Fibroblast of upper back skin (primary cell): ENCODE data around the gene MGAT4A.
"Not testable (repeated sequence)": the region's sequence is repeated elsewhere in the genome, so short reads cannot be mapped to it uniquely, and the experiment has no call there.

Experiments
- DNase-seq: peaks from one replicate; pipeline ENCODE4 v3.0.0-alpha.2; 2013

MGAT4A gene

GRCh38 chr2:98701230-98701629, 29.7 kb downstream of the MGAT4A start:
- peak; percentile 8 for DNase-seq

GRCh38 chr2:98698896-98699295, 32.0 kb downstream of the MGAT4A start:
- no peak for DNase-seq

GRCh38 chr2:98697651-98698337, 33.1 kb downstream of the MGAT4A start:
- DNase-seq = no peak

GRCh38 chr2:98696200-98696599, 34.7 kb downstream of the MGAT4A start:
- DNase-seq = no peak

GRCh38 chr2:98695255-98695654, 35.7 kb downstream of the MGAT4A start:
- DNase-seq = no peak

GRCh38 chr2:98693477-98693876, 37.5 kb downstream of the MGAT4A start:
- no peak for DNase-seq

- no peak for DNase-seq
Observed at GRCh38 chr2:98692090-98693054, 38.6 kb downstream of the MGAT4A start.

GRCh38 chr2:98691303-98691702, 39.6 kb downstream of the MGAT4A start:
- DNase-seq = no peak

GRCh38 chr2:98685930-98686887, 44.7 kb downstream of the MGAT4A start:
- no peak for DNase-seq

- no peak for DNase-seq
Observed at GRCh38 chr2:98683728-98684127, 47.2 kb downstream of the MGAT4A start.

- DNase-seq = no peak
Observed at GRCh38 chr2:98676742-98677141, 54.2 kb downstream of the MGAT4A start.

GRCh38 chr2:98674233-98674964, 56.5 kb downstream of the MGAT4A start:
- no peak for DNase-seq

GRCh38 chr2:98669675-98670074, 61.3 kb downstream of the MGAT4A start:
- DNase-seq = no peak

- DNase-seq = no peak
Observed at GRCh38 chr2:98665677-98666076, 65.3 kb downstream of the MGAT4A start.

GRCh38 chr2:98664323-98664722, 66.6 kb downstream of the MGAT4A start:
- DNase-seq = peak; percentile 52

- DNase-seq = no peak
Observed at GRCh38 chr2:98663511-98664090, 67.3 kb downstream of the MGAT4A start.

GRCh38 chr2:98659491-98659840, 71.5 kb downstream of the MGAT4A start:
- DNase-seq = not testable (repeated sequence)

GRCh38 chr2:98658816-98659490, 72.0 kb downstream of the MGAT4A start:
- DNase-seq = no peak

- no peak for DNase-seq
Observed at GRCh38 chr2:98656800-98657199, 74.1 kb downstream of the MGAT4A start.

GRCh38 chr2:98654699-98655495, 76.0 kb downstream of the MGAT4A start:
- DNase-seq = no peak
